ENCODE data around the gene UGT1A9. TPM values are rescaled to one million over a fixed set of nuclear protein-coding genes. Genes with fewer than 3 reads are reported as not detected.
"Not testable (repeated sequence)": the region's sequence is repeated elsewhere in the genome, so short reads cannot be mapped to it uniquely, and the experiment has no call there.

The UGT1A9 gene
- total and polyA plus RNA-seq, 2 experiments from 2014 or later, result not detected

DNA sequence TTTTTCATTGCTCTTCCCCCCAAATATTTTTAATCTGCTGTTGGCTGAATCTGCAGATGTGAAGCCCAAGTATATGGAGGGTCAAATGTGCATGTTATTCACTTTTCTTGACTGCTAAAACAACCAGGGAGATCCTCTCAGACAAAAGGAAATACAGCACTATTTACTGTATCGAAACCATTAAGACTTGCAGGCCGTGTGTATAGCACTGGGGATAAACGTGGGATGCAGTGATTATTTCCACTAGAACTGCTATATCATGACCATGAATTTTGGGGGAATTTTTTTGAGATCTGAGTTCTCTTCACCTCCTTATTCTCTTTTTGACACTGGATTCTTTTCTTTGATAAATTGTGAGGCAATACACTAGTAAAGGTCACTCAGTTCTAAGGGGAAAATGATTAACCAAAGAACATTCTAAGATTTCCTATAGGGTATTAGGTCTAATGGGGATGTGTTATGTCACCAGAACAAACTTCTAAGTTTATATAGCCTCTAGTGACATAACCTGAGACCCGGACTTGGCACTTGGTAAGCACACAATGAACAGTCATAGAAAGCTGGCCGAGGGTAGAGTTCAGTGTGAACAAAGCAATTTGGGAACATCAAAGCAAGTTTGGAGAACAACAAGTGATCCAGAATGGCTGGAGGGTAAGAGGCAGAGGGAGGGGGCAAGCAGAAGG is 73.5 kb downstream of the UGT1A9 start (continued):
- TF ChIP-seq ZNF331 (CRISPR knock-in tag; IDR thresholded peaks at IDR 0.05; ENCODE audit: low read depth), result no peak
- TF ChIP-seq, protein P1, sequence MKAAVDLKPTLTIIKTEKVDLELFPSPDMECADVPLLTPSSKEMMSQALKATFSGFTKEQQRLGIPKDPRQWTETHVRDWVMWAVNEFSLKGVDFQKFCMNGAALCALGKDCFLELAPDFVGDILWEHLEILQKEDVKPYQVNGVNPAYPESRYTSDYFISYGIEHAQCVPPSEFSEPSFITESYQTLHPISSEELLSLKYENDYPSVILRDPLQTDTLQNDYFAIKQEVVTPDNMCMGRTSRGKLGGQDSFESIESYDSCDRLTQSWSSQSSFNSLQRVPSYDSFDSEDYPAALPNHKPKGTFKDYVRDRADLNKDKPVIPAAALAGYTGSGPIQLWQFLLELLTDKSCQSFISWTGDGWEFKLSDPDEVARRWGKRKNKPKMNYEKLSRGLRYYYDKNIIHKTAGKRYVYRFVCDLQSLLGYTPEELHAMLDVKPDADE (IDR thresholded peaks at IDR 0.05), result no peak
- no peak for TF ChIP-seq STAT1 (IDR thresholded peaks at IDR 0.05; ENCODE audit: unreplicated experiment)
- TF ChIP-seq, protein P2, sequence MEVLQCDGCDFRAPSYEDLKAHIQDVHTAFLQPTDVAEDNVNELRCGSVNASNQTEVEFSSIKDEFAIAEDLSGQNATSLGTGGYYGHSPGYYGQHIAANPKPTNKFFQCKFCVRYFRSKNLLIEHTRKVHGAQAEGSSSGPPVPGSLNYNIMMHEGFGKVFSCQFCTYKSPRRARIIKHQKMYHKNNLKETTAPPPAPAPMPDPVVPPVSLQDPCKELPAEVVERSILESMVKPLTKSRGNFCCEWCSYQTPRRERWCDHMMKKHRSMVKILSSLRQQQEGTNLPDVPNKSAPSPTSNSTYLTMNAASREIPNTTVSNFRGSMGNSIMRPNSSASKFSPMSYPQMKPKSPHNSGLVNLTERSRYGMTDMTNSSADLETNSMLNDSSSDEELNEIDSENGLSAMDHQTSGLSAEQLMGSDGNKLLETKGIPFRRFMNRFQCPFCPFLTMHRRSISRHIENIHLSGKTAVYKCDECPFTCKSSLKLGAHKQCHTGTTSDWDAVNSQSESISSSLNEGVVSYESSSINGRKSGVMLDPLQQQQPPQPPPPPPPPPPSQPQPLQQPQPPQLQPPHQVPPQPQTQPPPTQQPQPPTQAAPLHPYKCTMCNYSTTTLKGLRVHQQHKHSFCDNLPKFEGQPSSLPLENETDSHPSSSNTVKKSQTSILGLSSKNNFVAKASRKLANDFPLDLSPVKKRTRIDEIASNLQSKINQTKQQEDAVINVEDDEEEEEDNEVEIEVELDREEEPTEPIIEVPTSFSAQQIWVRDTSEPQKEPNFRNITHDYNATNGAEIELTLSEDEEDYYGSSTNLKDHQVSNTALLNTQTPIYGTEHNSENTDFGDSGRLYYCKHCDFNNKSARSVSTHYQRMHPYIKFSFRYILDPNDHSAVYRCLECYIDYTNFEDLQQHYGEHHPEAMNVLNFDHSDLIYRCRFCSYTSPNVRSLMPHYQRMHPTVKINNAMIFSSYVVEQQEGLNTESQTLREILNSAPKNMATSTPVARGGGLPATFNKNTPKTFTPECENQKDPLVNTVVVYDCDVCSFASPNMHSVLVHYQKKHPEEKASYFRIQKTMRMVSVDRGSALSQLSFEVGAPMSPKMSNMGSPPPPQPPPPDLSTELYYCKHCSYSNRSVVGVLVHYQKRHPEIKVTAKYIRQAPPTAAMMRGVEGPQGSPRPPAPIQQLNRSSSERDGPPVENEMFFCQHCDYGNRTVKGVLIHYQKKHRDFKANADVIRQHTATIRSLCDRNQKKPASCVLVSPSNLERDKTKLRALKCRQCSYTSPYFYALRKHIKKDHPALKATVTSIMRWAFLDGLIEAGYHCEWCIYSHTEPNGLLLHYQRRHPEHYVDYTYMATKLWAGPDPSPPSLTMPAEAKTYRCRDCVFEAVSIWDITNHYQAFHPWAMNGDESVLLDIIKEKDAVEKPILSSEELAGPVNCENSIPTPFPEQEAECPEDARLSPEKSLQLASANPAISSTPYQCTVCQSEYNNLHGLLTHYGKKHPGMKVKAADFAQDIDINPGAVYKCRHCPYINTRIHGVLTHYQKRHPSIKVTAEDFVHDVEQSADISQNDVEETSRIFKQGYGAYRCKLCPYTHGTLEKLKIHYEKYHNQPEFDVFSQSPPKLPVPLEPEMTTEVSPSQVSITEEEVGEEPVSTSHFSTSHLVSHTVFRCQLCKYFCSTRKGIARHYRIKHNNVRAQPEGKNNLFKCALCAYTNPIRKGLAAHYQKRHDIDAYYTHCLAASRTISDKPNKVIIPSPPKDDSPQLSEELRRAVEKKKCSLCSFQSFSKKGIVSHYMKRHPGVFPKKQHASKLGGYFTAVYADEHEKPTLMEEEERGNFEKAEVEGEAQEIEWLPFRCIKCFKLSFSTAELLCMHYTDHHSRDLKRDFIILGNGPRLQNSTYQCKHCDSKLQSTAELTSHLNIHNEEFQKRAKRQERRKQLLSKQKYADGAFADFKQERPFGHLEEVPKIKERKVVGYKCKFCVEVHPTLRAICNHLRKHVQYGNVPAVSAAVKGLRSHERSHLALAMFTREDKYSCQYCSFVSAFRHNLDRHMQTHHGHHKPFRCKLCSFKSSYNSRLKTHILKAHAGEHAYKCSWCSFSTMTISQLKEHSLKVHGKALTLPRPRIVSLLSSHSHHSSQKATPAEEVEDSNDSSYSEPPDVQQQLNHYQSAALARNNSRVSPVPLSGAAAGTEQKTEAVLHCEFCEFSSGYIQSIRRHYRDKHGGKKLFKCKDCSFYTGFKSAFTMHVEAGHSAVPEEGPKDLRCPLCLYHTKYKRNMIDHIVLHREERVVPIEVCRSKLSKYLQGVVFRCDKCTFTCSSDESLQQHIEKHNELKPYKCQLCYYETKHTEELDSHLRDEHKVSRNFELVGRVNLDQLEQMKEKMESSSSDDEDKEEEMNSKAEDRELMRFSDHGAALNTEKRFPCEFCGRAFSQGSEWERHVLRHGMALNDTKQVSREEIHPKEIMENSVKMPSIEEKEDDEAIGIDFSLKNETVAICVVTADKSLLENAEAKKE (CRISPR knock-in tag; IDR thresholded peaks at IDR 0.05), result no peak
- TF ChIP-seq NANOG (IDR thresholded peaks at IDR 0.05; ENCODE audit: borderline replicate concordance), result no peak
- TF ChIP-seq EZH2 (IDR thresholded peaks at IDR 0.05; ENCODE audit: low read depth, unreplicated experiment), result no peak

DNA sequence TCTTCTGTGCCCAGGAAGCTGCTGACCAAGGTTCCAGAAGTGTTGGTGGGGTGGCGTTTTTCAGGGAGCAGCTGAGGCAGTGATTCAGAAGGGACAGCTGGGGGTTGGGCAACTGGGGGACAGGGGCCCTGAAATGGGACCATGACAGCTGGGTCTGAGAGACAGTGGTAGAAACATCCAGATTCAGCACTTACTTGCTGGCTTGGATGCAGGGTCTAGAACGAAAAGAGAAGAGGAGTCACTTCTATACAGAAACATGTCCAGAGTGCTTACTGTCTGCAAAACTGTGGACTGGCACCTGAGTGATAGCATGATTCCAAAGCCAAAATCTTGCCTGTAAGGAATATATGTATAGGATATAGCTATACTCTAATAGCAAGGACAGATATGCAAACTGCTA is 74.1 kb downstream of the UGT1A9 start:
- peaks cover 12% of the 10 kb centered on the region for H3K36me3 Mint-ChIP-seq (ENCODE audit: low read depth)
- ATAC-seq, result not testable (repeated sequence)

More for the DNA sequence above, 74.1 kb downstream of the UGT1A9 start:
- DNase-seq (ENCODE audit: low spot score); H3K9me2 ChIP-seq (ENCODE audit: insufficient read depth); H3K4me2 ChIP-seq; H4K20me1 ChIP-seq (replicated peaks; ENCODE audit: insufficient read depth); H3F3A ChIP-seq (replicated peaks; ENCODE audit: low read depth); H3K36me3 ChIP-seq (ENCODE audit: insufficient read depth); H3K27ac ChIP-seq (ENCODE audit: low read depth); H3K4me1 Mint-ChIP-seq; H3K4me1 ChIP-seq (ENCODE audit: insufficient read depth); H2AFZ ChIP-seq; H3K27ac Mint-ChIP-seq; H3K27me3 Mint-ChIP-seq (ENCODE audit: insufficient read depth, low read depth, poor library complexity); H3K4me3 ChIP-seq; H3K27me3 ChIP-seq (ENCODE audit: insufficient read depth); H3K79me2 ChIP-seq (replicated peaks; ENCODE audit: insufficient read depth); H3K4me3 Mint-ChIP-seq: not testable (repeated sequence)
- peaks cover 41% of the 10 kb centered on the region for H3K9me3 Mint-ChIP-seq

Measured in GM23338 (cell line).